A673 (cell line): Measurements from ENCODE around the gene ALLC. TPM values are rescaled to one million over a fixed set of nuclear protein-coding genes. Genes with fewer than 3 reads are reported as not detected.

Experiments
- BruUV-seq: library from RNA; stranded (reverse); fragments of 400-500 nt; replicated peaks from 2 replicates; lab custom pipeline; 2021; lab: Mats Ljungman, UMichigan
- CTCF ChIA-PET: fragments of 300-600 bp; sonication (Branson Sonifier 250); formaldehyde crosslinking; loops from one replicate; lab custom pipeline; 2022; ENCODE audit warnings: antibody characterized with exemption; lab: Charles Lee
- POLR2A ChIA-PET: fragments of 300-600 bp; sonication (Branson Sonifier 250); formaldehyde crosslinking; loops from one replicate; lab custom pipeline; 2022; ENCODE audit warnings: antibody characterized with exemption; ENCODE audit not compliant: low non-redundant PET; lab: Charles Lee
- DNase-seq: peaks from one replicate; pipeline ENCODE4 v3.0.0-alpha.2; 2015; ENCODE audit warnings: low spot score
- H3K27ac ChIP-seq: fragments of 200-600 bp; sonication (generic); 2 replicates; pipeline ENCODE4 v1.5.1; 2016; ENCODE audit warnings: mixed run types, low read depth, mild to moderate bottlenecking, mixed read lengths, antibody characterized with exemption, low read length; ENCODE audit not compliant: poor library complexity, severe bottlenecking
- H3K27me3 ChIP-seq: fragments of 200-600 bp; sonication (generic); replicated peaks from 2 replicates; pipeline ENCODE4 v1.6.1; 2017; ENCODE audit warnings: mixed run types, low read depth, mild to moderate bottlenecking, mixed read lengths, antibody characterized with exemption, low read length; ENCODE audit not compliant: insufficient read depth, poor library complexity
- H3K36me3 ChIP-seq: fragments of 200-600 bp; sonication (generic); 2 replicates; pipeline ENCODE4 v1.6.1; 2016; ENCODE audit warnings: mixed run types, mild to moderate bottlenecking, mixed read lengths, antibody characterized with exemption, low read length; ENCODE audit not compliant: insufficient read depth, poor library complexity, severe bottlenecking
- H3K4me1 ChIP-seq: fragments of 200-600 bp; sonication (generic); 2 replicates; pipeline ENCODE4 v1.6.1; 2017; ENCODE audit warnings: mixed run types, mild to moderate bottlenecking, mixed read lengths, antibody characterized with exemption, low read length; ENCODE audit not compliant: insufficient read depth, poor library complexity, severe bottlenecking
- H3K4me3 ChIP-seq: fragments of 200-600 bp; sonication (generic); 2 replicates; pipeline ENCODE4 v1.5.1; 2016; ENCODE audit warnings: low read depth, mixed run types, mild to moderate bottlenecking, mixed read lengths, low read length; ENCODE audit not compliant: poor library complexity, severe bottlenecking
- H3K9me3 ChIP-seq: fragments of 200-600 bp; sonication (generic); 2 replicates; pipeline ENCODE4 v1.6.1; 2016; ENCODE audit warnings: mixed run types, low read depth, mild to moderate bottlenecking, mixed read lengths, antibody characterized with exemption, low read length; ENCODE audit not compliant: poor library complexity, severe bottlenecking
- CTCF ChIP-seq: fragments of 300-800, 200-600 bp; sonication (generic); conservative IDR thresholded peaks from 2 replicates; pipeline ENCODE4 v1.5.1; 2017; ENCODE audit warnings: low read depth, mild to moderate bottlenecking, antibody characterized with exemption, low read length, moderate library complexity, mixed read lengths
- EZH2 ChIP-seq: fragments of 200-600 bp; sonication (generic); IDR thresholded peaks from 2 replicates; pipeline ENCODE4 v1.6.1; 2017; ENCODE audit warnings: borderline replicate concordance, low read depth, mild to moderate bottlenecking, mixed read lengths, antibody characterized with exemption, low read length; ENCODE audit not compliant: poor library complexity, severe bottlenecking
- intact Hi-C: fragments of 100-400 bp; cut with micrococcal nuclease; formaldehyde crosslinking; loops from one replicate; pipeline ENCODE4 v1.10.0; 2022; ENCODE audit not compliant: unreplicated experiment
- total RNA-seq: library from RNA; stranded (reverse); gene quantifications from 2 replicates; pipeline ENCODE4 v1.2.3, GENCODE V29; 2021

ALLC gene
- total RNA-seq, 1 experiment from 2014 or later = not detected

DNA sequence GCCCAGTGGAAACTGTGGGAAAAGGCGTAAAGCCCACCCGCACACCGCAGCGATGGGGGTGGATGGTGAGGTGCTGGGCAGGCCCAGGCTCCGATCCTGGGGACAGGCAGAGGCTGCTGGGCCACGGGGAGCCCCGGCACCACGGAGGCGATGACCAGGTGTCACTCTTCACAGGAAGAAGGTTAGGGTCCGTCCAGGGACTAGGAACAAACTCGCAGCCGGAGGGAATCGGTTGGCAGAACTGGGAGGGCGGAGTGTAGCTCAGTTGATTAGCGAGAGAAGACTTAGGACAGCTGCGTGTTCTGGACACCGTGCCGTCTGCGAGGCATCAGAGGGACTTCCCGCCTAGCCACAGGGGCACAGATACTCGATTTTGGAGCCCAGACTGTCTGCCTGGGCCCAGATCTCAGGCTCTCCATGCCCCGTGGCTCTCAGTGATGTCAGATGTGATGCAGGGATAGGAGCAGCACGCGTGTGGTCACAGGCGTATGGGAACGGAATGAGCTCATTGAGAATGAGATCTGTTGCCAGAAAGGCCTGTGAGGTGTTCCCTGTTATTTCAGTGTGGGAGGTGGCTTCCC, 16.1 kb upstream of the ALLC start:
- ChIA-PET POLR2A (no interaction called here), CTCF (interaction anchor here (0.6 kb wide), 1 partner anchor 1948 kb away, joined by 6 read pairs; no protein-coding TSS in a partner anchor)
- Histone ChIP-seq H3K36me3 (no peaks in the 10 kb centered on the region), H3K4me3 (no peak overlapping the region), H3K27ac (no peak overlapping the region), H3K27me3 (no peaks in the 10 kb centered on the region), H3K9me3 (no peaks in the 10 kb centered on the region), H3K4me1 (no peaks in the 10 kb centered on the region)
- intact Hi-C loops = no loop called here
- no TSS peak for BruUV-seq
- DNase-seq = no peak
- TF ChIP-seq EZH2 (no peak), CTCF (no peak)

GRCh38 chr2:3642521-3643215, 15.3 kb upstream of the ALLC start:
- TF ChIP-seq EZH2 (no peak), CTCF (no peak)
- H3K27me3 ChIP-seq = no peaks in the 10 kb centered on the region
- H3K9me3 ChIP-seq = no peaks in the 10 kb centered on the region
- no peak overlapping the region for H3K27ac ChIP-seq
- ChIA-PET CTCF (interaction anchor here (0.6 kb wide), 1 partner anchor 1947 kb away, joined by 6 read pairs; no protein-coding TSS in a partner anchor), POLR2A (no interaction called here)
- intact Hi-C loops = no loop called here
- H3K36me3 ChIP-seq = no peaks in the 10 kb centered on the region
- no peak overlapping the region for H3K4me3 ChIP-seq
- DNase-seq = no peak
- no peaks in the 10 kb centered on the region for H3K4me1 ChIP-seq
- no TSS peak for BruUV-seq

GRCh38 chr2:3643371-3644245, 14.4 kb upstream of the ALLC start:
- intact Hi-C loops = no loop called here
- Histone ChIP-seq H3K36me3 (no peaks in the 10 kb centered on the region), H3K4me1 (no peaks in the 10 kb centered on the region), H3K4me3 (no peak overlapping the region), H3K27me3 (no peaks in the 10 kb centered on the region), H3K27ac (no peak overlapping the region), H3K9me3 (no peaks in the 10 kb centered on the region)
- no peak for DNase-seq
- CTCF ChIA-PET = no interaction called here
- POLR2A ChIA-PET = no interaction called here
- BruUV-seq = no TSS peak
- TF ChIP-seq EZH2 (no peak), CTCF (no peak)
